T-helper 2 cell (primary cell): ENCODE measurements around the gene LTC4S.
"Not testable (repeated sequence)": the region's sequence is repeated elsewhere in the genome, so short reads cannot be mapped to it uniquely, and the experiment has no call there.

ENCODE experiments used
- DNase-seq, 5 experiments: peaks; one replicate each; pipeline versions ENCODE4 v3.0.0 to v3.0.0-alpha.2; 2012 to 2022

LTC4S gene

DNA sequence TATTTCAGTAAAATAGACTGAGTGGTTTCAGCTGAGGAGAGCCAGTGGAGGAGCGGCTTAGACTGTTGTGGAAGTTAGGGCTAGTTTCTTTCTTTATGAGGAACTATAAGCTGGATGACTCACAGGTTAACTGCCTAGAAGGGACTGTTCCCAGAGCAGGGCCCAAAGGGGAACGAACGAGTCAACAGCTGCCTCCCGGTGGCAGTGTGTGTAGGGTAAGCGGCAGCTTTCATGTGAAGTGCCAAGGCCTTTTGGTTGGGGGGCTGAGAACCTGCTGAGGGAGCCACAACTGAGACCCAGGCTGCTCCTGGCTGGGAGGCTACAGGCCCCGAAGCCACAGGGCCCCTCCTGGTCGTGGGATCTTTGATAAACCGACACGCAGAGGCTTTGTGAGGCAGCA lies 33.9 kb downstream of the LTC4S start:
- peak in 1 of 5 experiments; percentile 42 for DNase-seq

DNA sequence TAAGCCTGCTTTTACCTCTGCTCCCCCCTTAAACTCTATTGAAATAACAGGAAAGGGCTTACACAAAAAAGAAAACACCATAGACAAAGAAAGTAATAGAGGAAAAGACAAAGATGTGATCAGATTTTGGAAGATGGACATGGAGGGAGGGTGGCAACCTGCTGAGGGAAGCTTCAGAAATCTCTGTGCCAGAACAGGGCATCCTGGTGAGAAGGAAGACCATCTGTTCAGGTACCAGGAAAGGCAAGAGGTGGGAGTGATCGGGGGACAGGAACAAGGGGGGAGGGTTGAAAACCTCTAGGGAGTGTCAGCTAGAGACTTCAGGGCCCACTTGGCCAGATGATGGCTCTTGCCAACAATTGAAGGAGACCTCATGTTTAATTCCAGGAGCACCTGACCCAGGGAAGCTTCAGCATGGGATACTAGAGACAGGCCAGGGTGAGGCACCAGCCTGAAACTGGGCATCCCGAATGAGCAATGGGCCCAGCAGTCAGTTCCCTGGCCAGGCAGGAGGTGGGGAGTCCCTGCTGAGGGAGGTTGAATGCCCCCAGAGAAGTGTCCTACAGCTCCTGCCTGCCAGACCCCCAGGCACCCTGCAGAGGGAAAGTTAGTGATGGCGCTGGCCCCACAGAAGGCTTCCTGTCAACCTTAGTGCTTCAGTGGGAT lies 35.1 kb downstream of the LTC4S start:
- no peak for DNase-seq

DNA sequence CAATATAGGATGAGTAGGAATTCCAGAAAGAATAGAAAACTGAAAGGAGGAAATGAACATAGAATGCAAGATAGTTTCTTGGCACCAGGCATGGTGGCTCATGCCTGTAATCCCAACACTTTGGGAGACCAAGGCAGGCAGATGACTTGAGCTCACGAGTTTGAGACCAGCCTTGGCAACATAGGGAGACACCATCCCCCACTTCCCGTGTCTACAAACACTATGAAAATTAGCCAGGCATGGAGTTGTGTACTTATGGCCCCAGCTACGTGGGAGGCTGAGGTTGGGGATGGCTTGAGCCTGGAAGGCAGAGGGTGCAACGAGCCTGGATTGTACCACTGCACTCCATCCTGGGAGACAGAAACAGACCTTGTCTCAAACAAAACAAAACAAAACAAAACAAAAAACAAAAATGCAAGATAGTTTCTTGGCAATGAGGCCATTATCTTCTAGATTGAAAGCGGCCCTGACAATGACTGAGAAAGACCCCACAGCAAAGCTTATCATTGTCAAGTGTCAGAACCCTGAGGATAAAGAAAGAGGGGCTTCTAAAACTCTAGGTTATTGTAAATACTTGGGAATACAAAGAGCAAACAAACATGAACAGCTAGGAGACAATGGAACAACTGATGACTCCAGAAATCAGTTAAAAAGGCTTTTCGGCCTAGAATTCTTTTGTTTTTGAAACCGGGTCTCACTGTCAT lies 36.1 kb downstream of the LTC4S start:
- no peak for DNase-seq

DNA sequence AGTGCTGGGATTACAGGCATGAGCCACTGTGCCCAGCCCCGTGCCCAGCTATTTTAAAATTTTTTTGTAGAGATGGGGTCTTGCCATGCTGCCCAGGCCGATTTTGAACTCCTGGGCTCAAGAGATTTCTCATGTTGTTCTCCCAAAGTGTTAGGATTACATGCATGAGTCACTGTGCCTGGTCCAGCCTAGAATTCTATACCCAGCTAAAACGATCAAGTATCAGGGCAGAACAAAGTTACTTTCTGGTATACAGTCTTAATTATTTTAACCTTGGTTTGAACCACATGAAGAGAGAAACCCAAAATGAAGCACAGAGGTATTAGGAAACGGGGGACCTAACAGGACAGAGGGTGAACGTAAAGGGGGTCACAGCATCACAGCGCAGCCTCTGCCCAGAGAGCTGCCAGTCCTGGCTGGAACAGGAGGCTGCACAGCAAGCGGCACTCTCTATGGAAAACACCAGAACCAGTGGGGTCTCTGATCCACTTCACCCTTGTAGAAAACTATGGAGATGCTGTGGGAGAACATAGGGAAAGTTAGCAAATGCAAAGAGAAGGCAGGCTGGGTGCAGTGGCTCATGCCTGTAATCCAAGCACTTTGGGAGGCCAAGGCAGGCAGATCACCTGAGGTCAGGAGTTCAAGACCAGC lies 37.2 kb downstream of the LTC4S start:
- DNase-seq: no peak

GRCh38 chr5:179832039-179832745 lies 38.4 kb downstream of the LTC4S start:
- no peak for DNase-seq

GRCh38 chr5:179833056-179833708 lies 39.4 kb downstream of the LTC4S start:
- no peak for DNase-seq

GRCh38 chr5:179833709-179834070 lies 39.9 kb downstream of the LTC4S start:
- DNase-seq: no peak

DNA sequence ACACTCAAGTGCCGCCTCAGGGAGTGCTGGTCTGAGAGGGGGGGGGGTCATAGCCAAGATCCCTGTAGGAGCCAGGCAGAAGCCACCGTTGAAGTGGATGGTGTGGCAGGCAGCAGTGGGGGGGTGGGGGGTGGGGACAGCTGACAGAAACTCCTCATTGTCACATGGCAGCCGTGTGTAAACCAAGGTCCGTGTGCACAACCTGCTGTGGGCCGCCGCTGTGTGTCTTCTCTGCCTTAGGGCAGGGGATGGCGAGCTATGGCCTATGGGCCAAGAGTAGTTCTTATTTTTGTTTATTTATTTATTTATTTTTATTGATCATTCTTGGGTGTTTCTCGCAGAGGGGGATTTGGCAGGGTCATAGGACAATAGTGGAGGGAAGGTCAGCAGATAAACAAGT lies 40.3 kb downstream of the LTC4S start:
- no peak for DNase-seq

DNA sequence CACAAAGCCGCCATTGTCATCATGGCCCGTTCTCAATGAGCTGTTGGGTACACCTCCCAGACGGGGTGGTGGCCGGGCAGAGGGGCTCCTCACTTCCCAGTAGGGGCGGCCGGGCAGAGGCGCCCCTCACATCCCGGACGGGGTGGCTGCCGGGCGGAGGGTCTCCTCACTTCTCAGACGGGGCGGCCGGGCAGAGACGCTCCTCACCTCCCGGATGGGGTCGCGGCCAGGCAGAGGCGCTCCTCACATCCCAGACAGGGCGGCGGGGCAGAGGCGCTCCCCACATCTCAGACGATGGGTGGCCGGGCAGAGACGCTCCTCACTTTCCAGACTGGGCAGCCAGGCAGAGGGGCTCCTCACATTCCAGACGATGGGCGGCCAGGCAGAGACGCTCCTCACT lies 41.1 kb downstream of the LTC4S start:
- DNase-seq: not testable (repeated sequence)

DNA sequence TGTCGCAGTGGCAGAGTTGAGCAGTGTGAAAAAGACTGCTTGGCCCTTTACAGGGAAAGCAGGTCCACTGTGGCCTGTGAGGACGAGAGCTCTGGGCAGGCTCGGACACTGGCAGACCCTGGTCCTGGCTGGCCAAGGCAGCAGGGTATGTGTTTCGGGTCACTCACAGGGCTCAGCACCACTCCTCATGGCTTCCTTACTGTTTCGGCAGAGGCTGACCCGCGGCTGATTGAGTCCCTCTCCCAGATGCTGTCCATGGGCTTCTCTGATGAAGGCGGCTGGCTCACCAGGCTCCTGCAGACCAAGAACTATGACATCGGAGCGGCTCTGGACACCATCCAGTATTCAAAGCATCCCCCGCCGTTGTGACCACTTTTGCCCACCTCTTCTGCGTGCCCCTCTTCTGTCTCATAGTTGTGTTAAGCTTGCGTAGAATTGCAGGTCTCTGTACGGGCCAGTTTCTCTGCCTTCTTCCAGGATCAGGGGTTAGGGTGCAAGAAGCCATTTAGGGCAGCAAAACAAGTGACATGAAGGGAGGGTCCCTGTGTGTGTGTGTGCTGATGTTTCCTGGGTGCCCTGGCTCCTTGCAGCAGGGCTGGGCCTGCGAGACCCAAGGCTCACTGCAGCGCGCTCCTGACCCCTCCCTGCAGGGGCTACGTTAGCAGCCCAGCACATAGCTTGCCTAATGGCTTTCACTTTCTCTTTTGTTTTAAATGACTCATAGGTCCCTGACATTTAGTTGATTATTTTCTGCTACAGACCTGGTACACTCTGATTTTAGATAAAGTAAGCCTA lies 42.6 kb downstream of the LTC4S start:
- DNase-seq: peak in 4 of 5 experiments; percentile 33 to 90 (median 49)

DNA sequence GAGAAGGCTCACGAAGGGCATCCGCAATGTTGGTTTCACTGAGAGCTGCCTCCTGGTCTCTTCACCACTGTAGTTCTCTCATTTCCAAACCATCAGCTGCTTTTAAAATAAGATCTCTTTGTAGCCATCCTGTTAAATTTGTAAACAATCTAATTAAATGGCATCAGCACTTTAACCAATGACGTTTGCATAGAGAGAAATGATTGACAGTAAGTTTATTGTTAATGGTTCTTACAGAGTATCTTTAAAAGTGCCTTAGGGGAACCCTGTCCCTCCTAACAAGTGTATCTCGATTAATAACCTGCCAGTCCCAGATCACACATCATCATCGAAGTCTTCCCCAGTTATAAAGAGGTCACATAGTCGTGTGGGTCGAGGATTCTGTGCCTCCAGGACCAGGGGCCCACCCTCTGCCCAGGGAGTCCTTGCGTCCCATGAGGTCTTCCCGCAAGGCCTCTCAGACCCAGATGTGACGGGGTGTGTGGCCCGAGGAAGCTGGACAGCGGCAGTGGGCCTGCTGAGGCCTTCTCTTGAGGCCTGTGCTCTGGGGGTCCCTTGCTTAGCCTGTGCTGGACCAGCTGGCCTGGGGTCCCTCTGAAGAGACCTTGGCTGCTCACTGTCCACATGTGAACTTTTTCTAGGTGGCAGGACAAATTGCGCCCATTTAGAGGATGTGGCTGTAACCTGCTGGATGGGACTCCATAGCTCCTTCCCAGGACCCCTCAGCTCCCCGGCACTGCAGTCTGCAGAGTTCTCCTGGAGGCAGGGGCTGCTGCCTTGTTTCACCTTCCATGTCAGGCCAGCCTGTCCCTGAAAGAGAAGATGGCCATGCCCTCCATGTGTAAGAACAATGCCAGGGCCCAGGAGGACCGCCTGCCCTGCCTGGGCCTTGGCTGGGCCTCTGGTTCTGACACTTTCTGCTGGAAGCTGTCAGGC lies 43.6 kb downstream of the LTC4S start:
- no peak for DNase-seq

- no peak for DNase-seq
Measured at GRCh38 chr5:179839328-179840256, 45.8 kb downstream of the LTC4S start.

GRCh38 chr5:179840321-179840720 lies 46.5 kb downstream of the LTC4S start:
- no peak for DNase-seq

DNA sequence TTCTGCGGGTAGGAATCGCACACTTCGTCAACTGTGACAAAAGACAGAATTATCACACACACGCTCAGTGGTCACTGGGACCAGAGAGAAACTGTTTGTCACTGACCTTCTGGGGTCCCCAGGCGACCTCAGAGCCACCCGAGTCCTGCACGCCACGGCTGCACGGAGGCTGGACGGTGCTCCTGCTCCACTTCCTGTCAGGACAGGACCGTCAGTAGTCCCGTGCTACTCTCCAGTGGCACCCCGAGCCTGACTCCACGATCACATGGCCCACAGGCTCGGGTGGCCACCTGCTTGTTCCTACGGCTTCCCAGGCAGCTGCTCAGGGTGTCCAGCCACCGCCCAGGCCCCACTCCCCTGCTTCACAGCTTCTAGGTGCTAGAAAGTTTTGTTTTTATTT lies 47.0 kb downstream of the LTC4S start:
- DNase-seq: no peak

DNA sequence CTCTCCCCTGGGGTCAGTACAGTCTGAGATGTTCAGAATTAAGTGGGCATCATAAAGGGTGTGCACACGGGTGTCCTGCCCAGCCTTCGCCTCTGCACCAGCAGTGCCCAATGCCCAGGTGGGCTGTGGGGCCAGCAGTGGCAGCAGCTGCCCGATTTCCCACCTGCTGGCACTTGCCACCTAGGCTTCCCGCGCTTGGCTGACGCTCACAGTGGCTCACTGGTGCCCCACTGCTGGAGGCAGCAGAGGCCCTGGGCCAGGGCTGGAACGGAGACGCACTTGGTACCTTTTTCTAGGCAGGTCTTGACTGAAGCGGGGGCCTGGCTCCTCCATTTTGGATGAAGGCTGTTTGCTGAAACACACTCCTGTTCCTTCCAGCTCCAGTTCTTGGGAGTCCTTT lies 47.8 kb downstream of the LTC4S start:
- DNase-seq: no peak
